Measurements from ENCODE around the gene ZNF44. TPM values are rescaled to one million over a fixed set of nuclear protein-coding genes. Genes with fewer than 3 reads are reported as not detected.
A peak's percentile ranks its signal among the peaks of the same experiment; 100 is the strongest.
"Not testable (repeated sequence)": the region's sequence is repeated elsewhere in the genome, so short reads cannot be mapped to it uniquely, and the experiment has no call there.

Gene ZNF44
- polyA plus RNA-seq: 1 to 10 TPM; 3.3 to 4.4 (median 3.9) TPM

DNA sequence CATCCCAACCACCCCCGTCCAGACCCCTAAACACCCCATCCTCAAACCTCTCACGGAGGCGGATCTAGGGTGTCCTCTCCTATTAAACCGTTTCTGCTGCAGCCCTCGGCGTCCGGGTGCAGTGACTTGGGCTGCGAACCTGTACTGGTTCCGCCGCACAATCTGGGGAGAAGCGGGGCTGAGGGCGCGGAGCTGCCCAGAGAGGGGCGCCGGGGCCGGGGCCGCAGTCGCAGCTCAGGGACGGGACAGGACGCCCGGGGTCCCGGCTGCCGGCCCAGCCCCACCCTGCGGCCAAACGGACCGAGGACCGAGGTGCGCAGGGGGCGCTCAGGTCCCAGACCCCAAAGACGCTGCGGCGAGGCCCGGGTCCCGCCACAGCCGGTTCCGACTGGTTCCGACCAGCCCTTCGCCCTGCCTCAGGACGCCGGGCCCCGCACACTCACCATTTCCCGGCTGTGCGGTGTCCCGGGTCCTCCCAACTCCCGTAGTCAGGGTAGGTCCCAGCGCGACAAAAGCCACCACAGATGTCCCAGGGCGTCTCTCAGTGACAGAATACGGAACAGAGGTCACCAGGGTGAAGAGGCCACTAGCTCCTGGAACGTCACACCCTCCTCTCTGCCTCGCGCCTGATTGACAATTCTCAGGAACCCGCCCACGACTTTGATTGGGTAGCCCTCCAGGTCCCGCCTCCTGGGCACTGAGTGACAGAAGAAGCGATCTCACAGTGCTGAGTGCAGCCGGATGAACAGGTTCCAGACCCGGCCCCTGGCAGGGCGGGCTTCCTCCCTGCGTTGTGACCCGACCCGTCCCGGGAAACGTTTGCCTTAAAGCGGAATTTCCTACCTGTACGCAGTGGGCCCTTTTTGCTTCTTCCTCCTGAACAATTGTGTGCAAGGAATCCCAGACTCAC is at the start of gene ZNF44:
ZNF44 (minus strand) TSS at position 635 of the 910 bp plus-strand sequence; CDS start at position 446, 189 bp downstream.
- peak within 1 kb of the TSS; percentile 65 for H3K27ac ChIP-seq (ENCODE audit: low read depth, low read length)
- 0% methylated on average over 62 to 66 of the region's 66 CpGs for WGBS, 3 donors

DNA sequence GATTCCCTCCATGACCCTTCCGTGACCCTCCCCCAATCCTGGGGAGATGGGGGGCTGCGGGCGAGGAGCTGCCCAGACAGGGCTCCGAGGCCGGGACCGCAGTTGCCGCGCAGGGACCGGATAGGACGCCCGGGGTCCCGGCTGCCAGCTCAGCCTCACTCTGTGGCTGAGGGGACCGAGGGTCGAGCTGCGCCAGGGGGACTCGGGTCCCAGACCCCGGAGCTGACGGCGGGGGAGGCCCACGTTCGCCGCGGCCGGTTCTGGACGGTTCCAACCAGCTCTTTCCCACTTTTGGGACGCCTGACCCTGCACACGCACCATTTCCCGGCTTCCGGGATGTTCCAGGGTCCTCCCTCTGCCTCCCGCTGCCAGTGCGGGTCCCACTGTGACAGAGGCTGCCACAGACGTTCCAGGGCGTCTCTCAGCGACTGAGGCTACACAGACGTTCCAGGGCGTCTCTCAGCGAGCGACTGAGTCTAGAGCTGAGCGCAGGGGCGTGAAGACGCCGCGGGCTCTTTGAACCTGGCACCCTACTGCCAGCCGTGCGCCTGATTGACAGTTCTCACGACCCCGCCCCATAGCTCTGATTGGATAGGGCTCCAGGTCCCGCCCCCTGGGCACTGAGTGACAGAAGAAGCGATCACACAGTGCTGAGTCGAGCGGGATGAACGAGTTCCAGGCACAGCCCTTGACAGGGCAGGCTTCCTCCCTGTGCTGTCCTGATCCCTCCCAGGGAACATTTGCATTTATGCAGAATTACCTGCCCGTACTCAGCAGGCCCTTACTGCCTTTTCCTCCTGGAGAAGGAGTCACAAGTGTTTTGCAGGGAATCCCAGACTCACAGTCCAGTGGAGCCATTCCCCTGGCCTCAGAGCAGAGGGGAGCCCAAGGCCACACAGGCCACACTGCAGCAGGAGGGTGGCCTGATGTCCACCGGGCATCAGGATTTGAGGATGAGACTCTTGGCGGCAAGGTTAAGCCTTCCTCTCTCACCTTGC is 38.8 kb upstream of the ZNF44 start, which contains the start of gene ZNF563:
ZNF563 (minus strand) TSS at position 472 of the 998 bp plus-strand sequence; CDS start at position 321, 151 bp downstream.
- WGBS, 3 donors: 1 to 2% (median 1%) methylated on average over 54 to 55 of the region's 55 CpGs
- H3K27ac ChIP-seq (ENCODE audit: low read depth, low read length): peak within 1 kb of the TSS; percentile 68

DNA sequence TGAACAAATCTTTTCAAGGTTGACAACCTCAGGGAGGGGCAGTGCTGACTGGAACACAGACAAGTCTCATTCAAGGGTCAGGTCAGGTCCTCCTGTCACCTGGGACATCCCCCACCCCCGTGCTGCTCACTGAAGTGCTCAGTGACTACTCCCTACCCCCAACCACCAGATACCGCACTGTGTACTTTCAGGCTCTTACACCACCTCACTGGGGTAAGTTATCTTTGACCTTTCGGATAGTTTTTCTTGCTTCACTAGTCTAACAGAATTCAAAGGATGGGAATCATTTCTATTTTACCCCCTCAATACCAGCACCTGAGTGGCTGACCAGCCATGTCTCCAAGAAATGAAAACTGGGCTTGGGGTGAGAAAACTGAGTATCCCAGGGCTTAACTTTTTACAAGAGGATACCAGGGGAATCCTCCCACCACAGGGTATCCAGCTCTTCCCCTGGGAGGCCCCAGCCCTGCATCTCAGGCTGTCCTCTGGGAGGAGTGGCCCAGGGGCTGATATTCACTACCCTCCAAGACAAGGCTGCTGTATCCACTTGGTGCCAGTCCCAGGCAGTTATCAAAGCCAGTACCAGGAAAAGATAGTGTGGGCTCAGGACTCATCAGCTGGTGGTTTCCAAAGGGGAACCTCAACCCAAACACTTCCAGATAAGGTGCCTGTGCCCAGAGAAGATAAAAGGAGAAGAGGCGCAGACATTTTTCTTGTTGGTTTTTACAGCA is 36.7 kb upstream of the ZNF44 start:
- H3K27ac ChIP-seq (ENCODE audit: low read depth, low read length): no peak overlapping the region
- 71 to 76% (median 75%) methylated on average over 4 of the region's 4 CpGs for WGBS, 3 donors

DNA sequence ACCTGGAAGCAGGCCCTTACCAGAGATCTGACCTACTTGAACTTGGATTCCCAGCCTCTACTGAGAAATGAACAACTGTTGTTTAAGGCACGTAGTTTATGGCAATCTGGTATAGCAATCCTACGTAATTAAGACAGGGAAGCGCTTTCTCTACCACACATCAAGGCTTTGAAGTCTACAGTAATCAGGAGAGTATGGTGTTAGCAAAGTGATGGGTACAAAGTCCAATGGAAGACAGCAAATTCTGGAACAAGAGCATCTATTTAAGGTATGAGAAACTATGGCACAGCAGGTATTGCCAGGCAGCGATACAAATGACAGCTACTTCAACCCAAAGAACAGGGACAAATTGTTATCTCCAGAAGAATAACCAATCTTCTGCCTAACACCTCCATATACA is 35.7 kb upstream of the ZNF44 start:
- H3K27ac ChIP-seq (ENCODE audit: low read depth, low read length): no peak overlapping the region
- WGBS, 3 donors: 92 to 98% (median 96%) methylated on average over 4 of the region's 4 CpGs

DNA sequence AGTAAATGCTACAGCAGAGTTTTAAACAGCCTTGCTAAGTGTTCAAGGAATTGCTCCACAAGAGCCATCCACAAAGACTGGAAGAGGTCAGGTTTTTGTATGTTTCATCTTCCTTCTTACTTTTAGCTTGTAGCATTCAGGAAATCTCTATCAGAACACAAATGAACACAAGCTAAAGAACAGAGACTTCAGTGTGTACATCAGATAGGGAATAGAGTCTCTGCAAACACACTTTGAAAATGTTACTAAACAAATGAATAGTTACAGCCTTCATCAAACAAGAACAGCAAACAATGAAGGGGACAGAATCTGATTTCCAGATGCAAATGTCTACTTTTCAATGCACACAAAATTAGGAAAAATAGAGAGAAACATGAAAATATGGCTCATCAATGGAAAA is 31.0 kb upstream of the ZNF44 start:
- no peak overlapping the region for H3K27ac ChIP-seq (ENCODE audit: low read depth, low read length)

DNA sequence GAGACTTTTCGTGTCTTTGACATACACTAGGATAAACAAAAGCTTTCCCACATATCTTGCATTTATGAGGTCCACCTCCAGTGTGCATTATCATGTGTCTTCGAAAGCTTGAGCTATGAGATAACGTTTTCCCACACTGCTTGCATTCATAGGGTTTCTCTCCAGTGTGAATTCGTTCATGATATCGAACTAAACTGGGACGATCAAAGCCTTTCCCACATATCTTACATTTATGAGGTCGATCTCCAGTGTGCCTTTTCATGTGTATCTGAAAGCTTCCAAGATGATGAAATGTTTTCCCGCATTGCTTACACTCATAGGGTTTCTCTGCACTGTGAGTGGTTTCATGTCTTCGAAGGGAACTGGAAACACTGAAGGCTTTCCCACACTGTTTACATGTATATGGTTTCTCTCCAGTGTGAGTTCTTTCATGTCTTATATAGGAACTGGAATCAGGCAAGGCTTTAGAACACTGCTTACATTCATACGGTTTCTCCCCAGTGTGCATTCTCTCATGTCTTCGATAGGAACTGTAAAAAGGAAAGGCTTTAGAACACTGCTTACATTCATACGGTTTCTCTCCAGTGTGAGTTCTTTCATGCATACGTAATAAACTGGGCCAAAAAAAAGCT is 24.2 kb upstream of the ZNF44 start:
- no peak overlapping the region for H3K27ac ChIP-seq (ENCODE audit: low read depth, low read length)
- WGBS, 3 donors: 97 to 98% (median 97%) methylated on average over 13 of the region's 13 CpGs

DNA sequence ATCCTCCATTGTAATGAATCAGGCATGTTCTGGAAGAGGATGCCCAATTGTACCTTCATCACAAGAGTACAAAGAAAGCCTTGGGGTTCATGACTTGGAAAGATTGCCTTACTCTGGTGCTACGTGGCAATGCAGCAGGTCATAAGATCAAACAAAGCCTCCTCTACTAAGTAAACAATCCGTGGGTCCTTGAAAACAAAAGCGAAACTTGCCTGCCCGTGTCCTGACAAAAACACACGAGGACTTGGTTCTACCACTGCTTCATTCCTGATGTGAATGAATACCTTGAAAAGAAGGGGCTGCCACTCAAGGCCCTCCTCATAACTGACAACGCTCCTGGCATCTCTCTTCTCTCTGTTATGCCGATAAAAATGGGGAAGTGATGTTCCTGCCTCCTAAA is 19.9 kb upstream of the ZNF44 start:
- WGBS, 3 donors: 37 to 82% (median 78%) methylated on average over 7 of the region's 7 CpGs

DNA sequence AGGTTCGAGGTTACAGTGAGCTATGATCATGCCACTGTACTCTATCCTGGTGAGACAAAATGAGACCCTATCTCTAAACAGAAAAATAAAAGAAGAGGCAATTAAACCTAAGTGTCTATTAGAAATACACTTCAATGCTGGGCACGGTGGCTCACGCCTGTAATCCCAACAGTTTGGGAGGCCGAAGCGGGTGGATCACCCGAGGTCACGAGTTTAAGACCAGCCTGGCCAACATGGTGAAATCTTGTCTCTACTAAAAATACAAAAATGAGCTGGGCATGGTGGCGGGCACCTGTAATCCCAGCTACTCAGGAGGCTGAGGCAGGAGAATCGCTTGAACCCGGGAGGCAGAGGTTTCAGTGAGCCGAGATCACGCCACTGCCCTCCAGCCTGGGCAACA is 14.2 kb upstream of the ZNF44 start:
- not testable (repeated sequence) for H3K27ac ChIP-seq (ENCODE audit: low read depth, low read length)
- 95 to 97% (median 97%) methylated on average over 12 of the region's 12 CpGs for WGBS, 3 donors

More for the DNA sequence above, 19.9 kb upstream of the ZNF44 start:
- H3K27ac ChIP-seq (ENCODE audit: low read depth, low read length): no peak overlapping the region

DNA sequence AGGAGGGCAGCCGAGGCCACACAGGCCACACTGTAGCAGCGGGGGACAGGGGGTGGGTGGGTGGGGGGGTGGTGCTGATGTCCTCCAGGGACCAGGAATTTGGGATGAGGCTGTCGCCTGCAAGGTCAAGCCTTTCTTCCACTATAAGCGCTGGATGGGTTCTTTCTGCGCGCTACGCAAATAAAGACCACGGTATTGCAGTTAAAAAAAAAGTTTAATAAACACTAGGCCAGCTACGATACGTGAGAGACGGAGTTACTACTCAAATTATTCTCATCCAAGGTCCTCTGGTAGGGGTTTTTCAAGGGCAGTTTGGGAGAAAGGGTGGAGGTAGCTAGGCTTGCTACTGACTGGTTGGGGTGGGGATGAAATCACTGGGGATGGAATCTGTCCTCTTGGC is 508 bp upstream of the ZNF44 start:
- WGBS, 3 donors: 24 to 53% (median 47%) methylated on average over 11 of the region's 11 CpGs

DNA sequence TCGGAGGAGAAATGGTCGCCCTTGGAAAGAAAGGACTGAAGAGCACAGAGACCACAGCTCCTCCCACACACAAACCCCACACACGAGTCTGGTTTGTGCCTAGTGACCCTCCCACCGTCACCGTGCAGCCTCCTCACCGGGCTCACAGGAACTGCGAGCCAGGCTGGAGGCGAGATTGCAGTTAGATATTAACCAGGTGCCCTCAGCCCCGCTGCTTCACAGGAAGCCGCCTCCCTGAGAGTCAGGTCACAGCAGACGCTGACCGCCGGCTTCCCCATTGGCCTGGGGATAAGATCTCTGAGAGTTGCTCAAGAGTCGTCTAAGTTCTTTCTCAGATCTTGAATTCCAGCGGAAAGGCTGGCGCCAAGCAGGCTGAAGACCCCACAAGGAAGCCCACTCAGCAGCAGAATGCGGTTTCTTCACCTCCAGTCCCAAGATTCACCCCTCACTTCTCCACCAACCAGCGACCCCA is 870 bp downstream of the ZNF44 start:
- 0% methylated on average over 18 of the region's 18 CpGs for WGBS, 3 donors
- H3K27ac ChIP-seq (ENCODE audit: low read depth, low read length): no peak overlapping the region

More for the DNA sequence above, 508 bp upstream of the ZNF44 start:
- H3K27ac ChIP-seq (ENCODE audit: low read depth, low read length): no peak overlapping the region

DNA sequence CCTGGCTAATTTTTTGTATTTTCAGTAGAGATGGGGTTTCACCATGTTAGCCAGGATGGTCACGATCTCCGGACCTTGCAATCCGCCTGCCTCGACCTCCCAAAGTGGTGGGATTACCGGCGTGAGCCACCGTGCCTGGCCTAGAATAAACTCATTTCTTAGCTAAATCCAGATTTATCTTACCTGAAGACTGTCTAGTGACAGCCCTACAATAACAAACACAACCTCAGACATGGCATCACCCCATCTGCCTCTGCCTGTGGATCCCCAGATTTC is 5.0 kb downstream of the ZNF44 start:
- no peak overlapping the region for H3K27ac ChIP-seq (ENCODE audit: low read depth, low read length)
- WGBS, 3 donors: 98% methylated on average over 7 of the region's 7 CpGs

DNA sequence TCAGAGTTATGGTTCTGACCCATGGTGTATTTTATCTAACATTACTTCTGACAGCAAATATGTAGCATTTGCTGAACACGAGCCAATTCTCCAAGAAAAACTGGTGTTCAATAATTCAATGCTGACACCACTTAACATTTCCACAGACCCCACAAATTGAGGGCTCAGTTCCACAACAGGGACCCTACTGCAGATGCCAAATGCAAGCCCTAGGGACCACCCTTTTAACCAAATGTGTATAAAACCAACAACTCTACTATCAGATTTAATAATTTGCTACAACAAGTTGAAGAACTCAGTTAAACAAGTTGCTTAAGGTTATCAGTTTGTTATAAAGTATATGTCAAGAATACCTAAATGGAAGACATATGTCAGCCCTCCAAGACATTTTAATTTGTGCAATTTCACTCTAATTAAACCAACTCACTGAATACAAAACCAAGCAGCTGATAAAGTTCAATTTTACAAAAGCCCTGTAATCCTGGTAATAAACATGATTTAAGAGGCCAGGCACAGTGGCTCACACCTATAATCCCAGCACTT is 6.7 kb downstream of the ZNF44 start:
- 52 to 77% (median 74%) methylated on average over 1 of the region's 1 CpG for WGBS, 3 donors
- no peak overlapping the region for H3K27ac ChIP-seq (ENCODE audit: low read depth, low read length)

DNA sequence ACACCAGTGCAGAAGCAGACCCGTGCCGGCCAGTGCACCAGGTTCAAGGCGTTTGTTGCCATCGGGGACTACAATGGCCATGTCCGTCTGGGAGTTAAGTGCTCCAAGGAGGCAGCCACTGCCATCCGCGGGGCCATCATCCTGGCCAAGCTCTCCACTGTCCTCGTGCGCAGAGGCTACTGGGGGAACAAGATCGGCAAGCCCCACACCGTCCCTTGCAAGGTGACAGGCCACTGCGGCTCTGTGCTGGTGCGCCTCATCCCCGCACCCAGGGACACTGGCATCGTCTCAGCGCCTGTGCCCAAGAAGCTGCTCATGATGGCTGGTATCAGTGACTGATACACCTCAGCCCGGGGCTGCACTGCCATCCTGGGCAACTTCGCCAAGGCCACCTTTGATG is 10.1 kb downstream of the ZNF44 start:
- H3K27ac ChIP-seq (ENCODE audit: low read depth, low read length): no peak overlapping the region
- WGBS, 3 donors: 96 to 97% (median 97%) methylated on average over 18 of the region's 18 CpGs

DNA sequence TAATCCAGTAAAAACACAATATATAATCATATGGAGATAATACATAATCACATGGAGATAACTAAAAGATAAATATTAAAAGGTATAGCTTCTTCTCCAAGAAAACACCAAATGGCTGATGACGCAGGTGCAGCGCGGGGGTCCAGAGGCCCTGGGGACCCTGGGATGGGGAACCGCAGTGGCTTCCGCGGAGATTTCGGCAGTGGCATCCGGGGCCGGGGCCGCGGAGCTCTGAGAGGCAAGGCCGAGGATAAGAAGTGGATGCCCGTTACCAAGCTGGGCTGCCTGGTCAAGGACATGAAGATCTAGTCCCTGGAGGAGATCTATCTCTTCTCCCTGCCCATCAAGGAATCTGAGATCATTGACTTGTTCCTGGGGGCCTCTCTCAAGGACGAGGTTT is 10.5 kb downstream of the ZNF44 start:
- 95 to 99% (median 97%) methylated on average over 14 of the region's 14 CpGs for WGBS, 3 donors
- H3K27ac ChIP-seq (ENCODE audit: low read depth, low read length): no peak overlapping the region

DNA sequence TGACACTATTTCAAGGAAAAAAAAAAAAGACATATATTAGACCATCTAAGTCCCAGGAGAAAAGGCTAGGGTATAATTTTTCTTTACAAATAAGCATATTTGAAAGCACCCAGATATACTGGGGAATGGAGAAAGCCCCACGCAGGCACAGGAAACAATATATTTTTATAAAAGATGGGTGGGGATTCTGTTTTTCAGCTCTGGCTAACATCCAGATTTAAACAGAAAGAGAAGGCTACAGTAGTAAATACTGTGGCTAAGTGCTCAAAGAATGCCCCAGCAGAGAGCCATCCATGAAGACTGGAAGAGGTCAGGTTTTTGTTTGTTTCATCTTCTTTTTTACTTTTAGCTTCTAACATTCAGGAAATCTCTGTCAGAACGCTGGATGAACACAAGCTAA is 16.0 kb downstream of the ZNF44 start:
- WGBS, 3 donors: 67 to 79% (median 69%) methylated on average over 2 of the region's 2 CpGs
- no peak overlapping the region for H3K27ac ChIP-seq (ENCODE audit: low read depth, low read length)

DNA sequence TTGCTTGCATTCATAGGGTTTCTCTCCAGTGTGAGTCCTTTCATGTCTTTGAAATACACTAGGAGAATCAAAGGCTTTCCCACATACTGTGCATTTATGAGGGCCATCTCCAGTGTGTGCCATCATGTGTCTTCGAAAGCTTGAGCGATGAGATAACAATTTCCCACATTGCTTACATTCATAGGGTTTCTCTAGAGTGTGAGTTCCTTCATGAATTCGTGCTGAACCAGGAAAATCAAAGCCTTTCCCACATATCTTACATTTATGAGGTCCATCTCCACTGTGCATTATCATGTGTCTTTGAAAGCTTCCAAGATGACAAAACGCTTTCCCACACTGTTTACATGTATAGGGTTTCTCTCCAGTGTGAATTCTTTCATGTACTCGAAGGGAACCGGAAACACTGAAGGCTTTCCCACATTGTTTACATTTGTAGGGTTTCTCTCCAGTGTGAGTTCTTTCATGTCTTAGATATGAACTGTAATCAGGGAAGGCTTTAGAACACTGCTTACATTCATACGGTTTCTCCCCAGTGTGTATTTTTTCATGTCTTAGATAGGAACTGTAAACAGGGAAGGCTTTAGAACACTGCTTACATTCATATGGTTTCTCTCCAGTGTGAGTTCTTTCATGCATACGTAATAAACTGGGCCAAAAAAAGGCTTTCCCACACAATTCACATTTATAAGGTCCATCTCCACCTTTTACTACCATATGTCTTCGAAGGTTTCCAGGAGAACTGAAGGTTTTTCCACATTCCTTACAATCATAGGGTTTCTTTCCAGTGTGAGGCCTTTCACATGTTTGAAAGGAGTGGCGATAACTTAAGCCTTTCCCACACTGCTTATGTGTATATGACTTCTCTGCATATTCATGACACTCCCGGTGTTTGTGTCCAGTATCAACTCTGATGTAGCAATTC is 21.4 kb downstream of the ZNF44 start:
- no peak overlapping the region for H3K27ac ChIP-seq (ENCODE audit: low read depth, low read length)
- 97 to 98% (median 97%) methylated on average over 11 of the region's 11 CpGs for WGBS, 3 donors

DNA sequence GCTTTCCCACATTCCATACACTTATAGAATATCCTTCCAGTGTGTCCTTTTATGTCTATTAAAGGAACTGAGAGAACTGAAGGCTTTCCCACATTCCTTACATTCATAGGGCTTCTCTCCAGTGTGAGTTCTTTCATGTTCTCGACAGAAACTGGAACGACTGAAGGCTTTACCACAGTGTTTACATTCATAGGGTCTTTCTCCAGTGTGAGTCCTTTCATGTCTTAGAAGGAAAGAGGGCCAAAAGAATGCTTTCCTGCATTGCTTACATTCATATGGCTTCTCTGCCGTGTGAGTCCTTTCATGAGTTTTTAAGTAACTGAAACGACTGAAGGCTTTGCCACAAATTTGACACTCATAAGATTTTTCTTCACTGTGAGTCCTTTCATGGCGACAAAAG is 22.3 kb downstream of the ZNF44 start:
- no peak overlapping the region for H3K27ac ChIP-seq (ENCODE audit: low read depth, low read length)
- 97 to 99% (median 97%) methylated on average over 5 of the region's 5 CpGs for WGBS, 3 donors
